NCI-H345 treated with DMSO at 0.1 percent for 48 hours (cell line): ENCODE measurements around the gene KCTD3.

Experiments used
- DNase-seq: peaks from one replicate; lab custom pipeline; 2025; ENCODE audit not compliant: unreplicated experiment; lab: John Stamatoyannopoulos, UW

KCTD3 gene

GRCh38 chr1:215556996-215557395 lies 10.1 kb upstream of the KCTD3 start:
- DNase-seq = no peak

GRCh38 chr1:215557504-215557903 lies 9.6 kb upstream of the KCTD3 start:
- DNase-seq = no peak

GRCh38 chr1:215557992-215558626 lies 9.0 kb upstream of the KCTD3 start:
- DNase-seq = no peak

- peak; percentile 80 for DNase-seq
Measured at GRCh38 chr1:215567491-215568298, 591 bp downstream of the KCTD3 start.

- DNase-seq = no peak
Measured at GRCh38 chr1:215568299-215568692, 1.2 kb downstream of the KCTD3 start.

GRCh38 chr1:215569986-215570824 lies 3.1 kb downstream of the KCTD3 start:
- DNase-seq = no peak

- no peak for DNase-seq
Measured at GRCh38 chr1:215581896-215582295, 14.8 kb downstream of the KCTD3 start.

- no peak for DNase-seq
Measured at GRCh38 chr1:215583185-215583749, 16.2 kb downstream of the KCTD3 start.

- no peak for DNase-seq
Measured at GRCh38 chr1:215584389-215584788, 17.3 kb downstream of the KCTD3 start.

- DNase-seq = no peak
Measured at GRCh38 chr1:215589650-215590435, 22.7 kb downstream of the KCTD3 start.

GRCh38 chr1:215590779-215591491 lies 23.8 kb downstream of the KCTD3 start:
- DNase-seq = no peak

GRCh38 chr1:215594640-215595039 lies 27.5 kb downstream of the KCTD3 start:
- DNase-seq = no peak

GRCh38 chr1:215595231-215595630 lies 28.1 kb downstream of the KCTD3 start:
- DNase-seq = no peak

GRCh38 chr1:215597961-215598360 lies 30.9 kb downstream of the KCTD3 start:
- DNase-seq = no peak

- peak; percentile 16 for DNase-seq
Measured at GRCh38 chr1:215599418-215600074, 32.4 kb downstream of the KCTD3 start.

- DNase-seq = no peak
Measured at GRCh38 chr1:215600258-215600792, 33.2 kb downstream of the KCTD3 start.

- DNase-seq = no peak
Measured at GRCh38 chr1:215600867-215601266, 33.8 kb downstream of the KCTD3 start.

- DNase-seq = no peak
Measured at GRCh38 chr1:215601276-215601675, 34.2 kb downstream of the KCTD3 start.

- DNase-seq = no peak
Measured at GRCh38 chr1:215603319-215603718, 36.2 kb downstream of the KCTD3 start.
